SW 1271 (cell line): ENCODE measurements around the gene KIF12.

Experiments
- DNase-seq, 2 experiments: peaks; one replicate each; lab custom pipeline; 2025; lab: John Stamatoyannopoulos, UW

KIF12 gene

DNA sequence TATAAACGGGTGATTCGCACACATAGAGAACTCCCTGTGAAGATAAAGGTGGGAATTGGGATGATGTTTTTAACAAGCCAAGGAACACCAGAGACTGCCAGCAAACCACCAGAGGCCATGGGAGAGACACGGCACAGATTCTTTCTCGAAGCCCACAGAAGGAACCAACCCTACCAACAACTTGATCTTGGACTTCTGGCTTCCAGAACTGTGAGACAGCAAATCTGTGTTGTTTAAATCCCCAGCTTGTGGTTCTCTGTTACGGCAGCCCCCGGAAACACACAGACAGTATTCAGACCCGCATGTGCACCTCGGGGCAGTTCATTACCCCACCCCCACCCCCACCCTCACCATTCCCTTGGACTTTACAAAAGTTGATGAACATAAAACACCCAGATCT lies 33.8 kb downstream of the KIF12 start:
- DNase-seq = no peak

GRCh38 chr9:114061830-114062474 lies 37.1 kb downstream of the KIF12 start:
- DNase-seq = no peak

DNA sequence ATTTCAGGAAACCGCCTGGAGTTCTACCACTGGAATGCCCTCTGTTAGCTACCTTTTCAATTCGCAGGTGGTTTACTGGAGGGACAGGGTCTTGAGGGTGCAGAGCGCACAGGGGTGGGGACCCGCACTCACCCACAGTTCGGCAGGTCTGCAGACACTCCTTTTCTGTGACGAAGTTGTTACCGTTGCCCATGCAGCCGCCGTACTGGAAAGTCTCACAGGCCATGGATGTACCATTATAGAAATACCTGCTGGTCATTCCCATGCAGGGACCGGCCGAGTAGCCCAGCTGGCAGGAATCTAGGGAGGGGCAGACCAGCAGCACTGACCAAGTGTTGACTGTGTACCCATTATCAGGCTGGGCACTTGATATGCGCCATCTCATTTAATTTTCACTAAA lies 37.8 kb downstream of the KIF12 start:
- no peak for DNase-seq

DNA sequence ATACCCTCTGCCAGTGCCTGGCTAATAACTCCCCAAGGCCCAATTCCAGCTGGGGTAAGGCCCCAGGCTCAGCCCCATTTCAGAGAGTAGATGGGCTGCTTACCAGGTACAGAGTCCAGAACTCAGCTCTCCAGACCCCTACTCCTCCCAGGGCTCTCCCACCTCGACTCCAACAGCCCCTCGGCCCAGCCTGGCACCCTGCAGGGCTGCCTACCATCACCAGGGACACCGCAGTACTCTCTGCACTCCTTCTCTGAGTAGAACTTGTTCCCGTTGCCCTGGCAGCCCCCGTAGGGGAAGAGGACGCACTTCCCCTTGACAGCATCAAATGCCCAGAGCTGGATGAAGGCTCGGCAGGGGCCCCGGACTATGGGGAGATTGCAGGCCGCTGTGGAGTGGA lies 38.4 kb downstream of the KIF12 start:
- DNase-seq = no peak

GRCh38 chr9:114060070-114060469 lies 39.0 kb downstream of the KIF12 start:
- DNase-seq = no peak

DNA sequence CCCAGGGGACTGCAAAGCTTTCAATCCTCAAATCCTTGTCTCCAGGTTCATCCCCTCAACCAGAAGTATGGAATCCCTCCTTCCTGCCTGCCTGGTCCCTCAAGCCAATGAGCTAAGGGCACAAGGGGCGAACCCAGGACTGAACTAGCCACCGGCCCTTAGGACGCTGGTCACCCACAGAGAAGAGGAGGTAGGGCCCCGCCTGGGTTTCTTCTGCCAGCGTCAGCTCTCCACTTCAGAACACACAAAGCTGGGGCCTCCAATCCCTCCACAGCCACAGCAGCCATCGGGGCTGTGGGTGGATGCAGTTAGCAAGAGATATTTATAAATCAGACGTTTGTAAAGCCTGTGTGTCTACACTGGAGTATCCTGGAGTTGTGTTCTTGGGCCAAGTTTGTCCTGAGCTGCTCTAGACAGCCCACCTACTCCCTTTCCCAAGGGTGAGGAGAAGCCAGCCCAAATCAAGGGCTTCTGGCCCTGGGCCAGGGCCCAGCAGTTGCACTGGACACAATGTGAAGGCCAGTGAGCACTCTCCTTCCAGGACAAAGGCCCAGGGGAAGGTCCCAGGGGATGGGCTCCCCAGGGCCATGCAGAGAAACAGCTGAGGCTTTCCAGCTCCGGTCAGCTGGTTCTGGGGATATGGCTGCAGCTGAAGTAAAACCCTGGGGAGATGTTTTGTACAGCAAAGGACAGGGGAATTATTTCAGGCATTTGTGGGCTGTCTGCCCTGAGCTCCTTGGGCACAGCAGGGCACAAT lies 39.9 kb downstream of the KIF12 start:
- no peak for DNase-seq

DNA sequence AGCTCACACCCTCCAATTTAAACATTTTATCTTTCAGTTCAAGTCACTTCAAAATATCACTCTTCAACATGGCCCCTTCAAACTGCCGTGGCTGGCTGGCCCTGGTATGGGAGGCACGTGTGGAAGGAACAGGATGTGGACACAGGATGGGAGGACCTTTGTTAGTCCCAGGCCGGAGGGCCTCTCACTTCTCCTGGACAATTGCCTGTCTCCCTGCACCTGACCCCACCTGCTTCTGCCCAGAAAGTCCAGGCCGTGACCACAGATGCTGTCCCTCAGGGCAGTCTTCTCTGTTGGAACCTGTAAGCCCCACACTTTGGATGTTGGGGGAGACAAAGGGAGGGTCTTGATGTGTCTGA lies 40.4 kb downstream of the KIF12 start:
- DNase-seq = no peak

GRCh38 chr9:114057161-114057885 lies 41.8 kb downstream of the KIF12 start:
- no peak for DNase-seq

- DNase-seq = no peak
These were observed 42.6 kb downstream of the KIF12 start for GRCh38 chr9:114056527-114056926.

DNA sequence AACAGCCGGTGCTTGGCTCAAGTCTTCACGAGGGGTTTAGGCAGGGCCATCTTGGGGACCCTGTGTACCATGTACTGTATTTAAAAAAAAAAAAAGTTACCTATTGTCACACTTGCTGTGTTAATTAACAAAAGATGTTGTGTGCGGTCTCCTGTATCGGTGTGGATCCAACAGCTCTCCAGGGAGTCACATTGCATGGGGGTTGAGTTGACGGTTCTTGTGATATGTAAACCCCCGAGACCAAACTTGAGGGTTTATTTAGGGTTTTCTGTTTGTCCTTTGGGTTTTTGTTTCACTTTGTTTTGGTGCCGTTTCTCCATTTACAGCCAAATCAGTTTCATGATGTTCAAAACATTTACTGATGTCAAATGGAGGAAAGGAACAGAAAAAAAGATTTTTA lies 43.2 kb downstream of the KIF12 start:
- no peak for DNase-seq

DNA sequence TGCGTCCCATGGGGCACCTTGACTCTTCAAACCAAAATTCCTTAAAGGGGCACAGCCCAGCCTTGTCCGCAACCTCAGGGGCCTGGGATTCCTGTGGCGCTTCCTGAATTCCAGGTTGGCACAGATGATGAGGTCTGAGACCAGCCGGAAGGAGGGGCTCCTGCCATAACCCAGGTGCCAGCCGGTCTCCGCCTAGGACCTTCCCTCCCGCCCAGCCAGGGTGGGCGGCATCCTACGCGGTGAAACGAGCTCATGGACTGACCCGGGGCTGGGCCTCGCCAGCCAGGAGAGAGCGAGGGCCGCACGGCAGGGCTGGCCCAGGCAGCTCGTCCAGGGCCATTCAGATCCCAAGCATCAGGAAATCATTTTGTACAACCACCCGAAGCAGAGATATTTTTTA lies 44.0 kb downstream of the KIF12 start:
- DNase-seq = no peak

DNA sequence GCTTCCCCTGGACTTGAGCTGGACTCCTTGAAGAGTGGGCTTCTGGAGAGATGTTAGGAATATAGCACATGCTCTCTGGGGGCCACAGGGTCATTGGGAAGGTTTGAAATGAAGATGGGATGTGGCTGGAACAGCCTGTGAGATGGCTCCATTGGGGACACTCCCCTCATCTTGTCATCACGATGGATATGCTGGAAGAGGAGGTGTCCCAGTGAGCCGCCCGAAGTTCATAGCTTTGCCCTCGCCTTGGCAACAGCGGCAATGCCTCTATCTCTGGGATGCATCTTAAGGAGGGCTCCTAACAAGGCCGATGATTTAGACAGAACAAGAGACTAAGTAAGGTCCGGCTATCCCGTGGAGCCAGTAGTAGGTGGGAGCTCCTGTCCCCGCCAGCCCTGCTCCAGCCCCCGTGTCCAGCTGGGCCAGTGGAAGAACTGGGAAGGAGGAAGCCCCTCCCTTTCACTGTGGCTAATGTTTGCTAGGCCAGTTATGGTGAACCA lies 44.9 kb downstream of the KIF12 start:
- no peak for DNase-seq

DNA sequence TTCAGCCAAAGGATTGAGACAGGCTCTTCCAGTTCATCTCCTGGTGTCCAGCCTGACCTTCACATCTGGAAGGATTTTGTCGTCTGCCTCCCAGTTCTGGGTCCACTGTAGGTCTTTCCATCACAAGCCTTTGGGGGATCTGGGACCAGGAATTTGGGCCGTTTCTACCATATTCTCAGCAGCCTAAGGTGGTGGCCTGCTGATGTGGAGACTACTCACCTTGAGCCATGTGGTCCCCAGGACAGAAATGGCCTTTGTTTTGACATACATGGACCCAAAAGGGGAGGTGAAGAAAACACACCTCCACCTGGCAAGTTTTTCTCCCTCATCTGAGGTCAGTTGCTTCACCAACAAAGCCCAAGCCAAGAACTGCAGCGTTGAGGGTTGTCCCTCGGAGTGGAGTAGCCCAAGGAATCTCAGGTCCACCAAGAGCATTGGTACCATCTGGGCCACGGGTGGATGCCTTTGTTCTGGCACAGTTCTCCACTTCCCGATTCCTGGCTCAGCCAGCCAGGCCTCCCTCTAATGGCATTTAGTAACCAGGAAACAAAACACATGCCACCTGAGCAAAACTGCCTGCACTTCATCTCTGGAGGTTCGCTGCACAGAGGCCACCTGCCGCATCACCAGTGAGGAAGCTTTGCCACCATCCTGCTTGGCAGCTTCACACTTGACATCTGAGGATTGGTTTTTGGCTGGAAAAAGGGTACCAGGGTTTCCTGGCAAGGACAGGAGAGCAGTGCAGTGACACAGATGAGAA lies 45.7 kb downstream of the KIF12 start:
- no peak for DNase-seq

DNA sequence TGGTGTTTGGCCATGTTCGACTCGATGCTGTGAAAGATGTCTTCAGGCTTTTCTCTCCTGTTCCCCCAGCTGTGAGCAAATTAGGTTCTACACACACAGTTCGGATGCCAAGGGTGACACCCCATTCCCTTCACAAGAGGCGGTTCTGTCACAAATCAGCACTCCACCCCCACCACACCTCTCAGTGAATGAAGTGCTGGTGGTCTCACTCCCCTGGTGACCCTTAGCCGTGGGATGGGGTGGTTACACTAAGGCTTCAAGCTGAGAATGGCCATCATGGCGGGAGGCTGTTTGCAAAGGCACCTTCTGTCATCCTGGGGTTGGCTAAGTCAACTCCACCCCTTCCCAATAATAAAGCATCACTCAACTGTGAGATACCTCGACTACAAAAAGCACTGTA lies 47.4 kb downstream of the KIF12 start:
- no peak for DNase-seq

DNA sequence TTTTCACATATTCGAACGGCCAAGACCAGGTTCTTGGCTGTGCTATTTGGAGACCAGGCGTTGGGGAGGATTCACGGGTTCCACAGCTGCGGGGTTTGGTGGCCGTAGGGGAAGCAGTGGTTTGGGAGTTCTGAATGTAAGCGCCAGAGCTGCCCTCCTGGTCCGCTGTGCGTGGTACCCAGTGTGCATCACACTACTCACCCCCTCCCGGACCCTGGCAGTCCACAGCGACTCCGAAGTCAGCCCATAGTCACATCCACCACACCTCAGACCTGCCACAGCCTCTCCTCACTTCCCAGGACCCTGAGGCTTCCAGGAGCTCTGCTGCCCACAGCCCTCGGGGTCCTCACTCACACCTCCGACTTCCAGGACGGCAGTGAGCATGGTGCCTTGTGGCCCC lies 47.8 kb downstream of the KIF12 start:
- no peak for DNase-seq

DNA sequence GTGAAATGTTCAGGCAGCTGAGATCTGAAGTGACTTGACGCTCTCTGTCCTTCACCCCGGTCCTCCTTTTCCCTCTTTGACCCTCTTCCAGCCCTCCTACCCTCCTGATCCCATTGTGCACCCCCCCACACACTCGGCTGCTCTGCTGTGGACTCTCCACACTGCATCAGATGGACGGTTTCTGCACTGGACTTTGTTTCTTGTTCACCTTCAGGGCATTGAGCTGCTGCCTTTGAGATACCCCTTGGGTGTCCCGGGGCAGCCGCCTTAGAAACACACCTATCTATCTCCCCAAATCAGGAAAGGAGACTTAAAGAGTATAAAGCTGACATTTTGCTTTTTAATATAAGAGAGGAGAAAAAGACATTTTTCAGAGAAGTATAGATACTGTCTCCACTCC lies 48.4 kb downstream of the KIF12 start:
- DNase-seq = no peak

DNA sequence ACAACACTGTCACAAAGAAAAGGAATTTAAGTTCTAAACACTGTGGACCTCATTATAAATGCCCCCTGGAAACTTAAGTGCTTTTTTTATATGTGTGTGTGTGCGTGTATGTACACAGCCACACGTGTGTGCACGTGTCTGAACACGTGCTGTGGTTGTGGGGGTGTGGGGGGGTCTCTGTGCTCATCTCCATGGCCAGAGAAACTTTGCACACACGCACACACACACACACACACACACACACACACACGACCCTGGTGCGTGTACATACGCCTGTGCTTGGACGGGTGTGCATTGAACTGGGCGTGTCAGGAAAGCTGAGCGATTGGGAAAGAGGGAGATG lies 48.9 kb downstream of the KIF12 start:
- no peak for DNase-seq

DNA sequence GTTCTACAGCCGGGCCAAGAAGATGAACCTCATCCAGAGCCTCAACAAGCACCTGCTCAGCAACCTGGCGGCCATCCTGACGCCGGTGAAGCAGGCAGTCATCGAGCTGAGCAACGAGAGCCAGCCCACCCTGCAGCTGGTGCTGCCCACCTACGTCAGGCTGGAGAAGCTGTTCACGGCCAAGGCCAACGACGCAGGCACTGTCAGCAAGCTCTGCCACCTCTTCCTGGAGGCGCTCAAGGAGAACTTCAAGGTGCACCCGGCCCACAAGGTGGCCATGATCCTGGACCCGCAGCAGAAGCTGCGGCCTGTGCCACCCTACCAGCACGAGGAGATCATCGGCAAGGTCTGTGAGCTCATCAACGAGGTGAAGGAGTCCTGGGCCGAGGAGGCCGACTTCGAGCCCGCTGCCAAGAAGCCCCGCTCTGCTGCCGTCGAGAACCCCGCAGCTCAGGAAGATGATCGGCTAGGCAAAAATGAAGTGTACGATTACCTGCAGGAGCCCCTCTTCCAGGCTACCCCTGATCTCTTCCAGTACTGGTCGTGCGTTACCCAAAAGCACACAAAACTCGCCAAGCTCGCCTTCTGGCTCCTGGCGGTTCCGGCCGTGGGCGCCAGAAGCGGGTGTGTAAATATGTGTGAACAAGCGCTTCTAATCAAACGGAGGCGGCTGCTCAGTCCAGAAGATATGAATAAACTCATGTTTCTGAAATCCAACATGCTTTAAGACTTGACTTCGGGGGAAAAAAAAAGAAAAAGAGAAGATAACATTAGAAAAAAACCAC lies 49.5 kb downstream of the KIF12 start:
- no peak for DNase-seq

- DNase-seq = no peak
These were observed 50.3 kb downstream of the KIF12 start for GRCh38 chr9:114048533-114049415.

- DNase-seq = no peak
These were observed 51.4 kb downstream of the KIF12 start for GRCh38 chr9:114047717-114048116.

- DNase-seq = no peak
These were observed 52.2 kb downstream of the KIF12 start for GRCh38 chr9:114046875-114047274.
